Panc1 (cell line): ENCODE measurements around the gene XXYLT1. TPM values are rescaled to one million over a fixed set of nuclear protein-coding genes. Genes with fewer than 3 reads are reported as not detected.

Experiments used
- ATAC-seq: fragments of 200-7000 bp; cut with Tn5 transposase; 2 replicates; pipeline ENCODE4 v1.9.1; 2020; ENCODE audit warnings: mild to moderate bottlenecking, moderate library complexity
- BruUV-seq: library from RNA; stranded (reverse); fragments of 400-500 nt; replicated peaks from 2 replicates; lab custom pipeline; 2021; lab: Mats Ljungman, UMichigan
- CTCF ChIA-PET: fragments of 300-600 bp; sonication (Branson Sonifier 250); formaldehyde crosslinking; loops from one replicate; lab custom pipeline; 2022; ENCODE audit warnings: antibody characterized with exemption; lab: Charles Lee
- POLR2A ChIA-PET: fragments of 300-600 bp; sonication (Branson Sonifier 250); formaldehyde crosslinking; loops from one replicate; lab custom pipeline; 2022; ENCODE audit warnings: antibody characterized with exemption; lab: Charles Lee
- DNase-seq: peaks from one replicate; pipeline ENCODE4 v3.0.0-alpha.2; 2010; ENCODE audit warnings: low read depth, low spot score
- H3K27ac ChIP-seq: 2 replicates; pipeline ENCODE4 v1.5.1; 2011; ENCODE audit warnings: mild to moderate bottlenecking, low read length, inconsistent platforms
- H3K27me3 ChIP-seq: fragments of 200-500 bp; sonication (Bioruptor generic); 2 replicates; pipeline ENCODE4 v1.6.0; 2014; ENCODE audit warnings: low read length, inconsistent platforms; ENCODE audit not compliant: control insufficient read depth, insufficient read depth
- H3K36me3 ChIP-seq: fragments of 200-500 bp; sonication (Bioruptor generic); 2 replicates; pipeline ENCODE4 v1.5.1; 2014; ENCODE audit warnings: inconsistent platforms, mild to moderate bottlenecking, low read length, moderate library complexity; ENCODE audit not compliant: control insufficient read depth, insufficient read depth
- H3K4me1 ChIP-seq: 2 replicates; pipeline ENCODE4 v1.5.1; 2011; ENCODE audit warnings: inconsistent platforms, mild to moderate bottlenecking, low read length, moderate library complexity; ENCODE audit not compliant: control insufficient read depth, insufficient read depth
- H3K4me3 ChIP-seq, 2 experiments: 2 replicates each; pipeline ENCODE4 v1.5.1; 2011 to 2012; ENCODE audit warnings: low read depth in 2 of 2, low read length in 2 of 2, mild to moderate bottlenecking in 2 of 2, inconsistent platforms in 1 of 2, moderate library complexity in 1 of 2
- H3K9me3 ChIP-seq: fragments of 200-500 bp; sonication (Bioruptor generic); 2 replicates; pipeline ENCODE4 v1.5.1; 2014; ENCODE audit warnings: low read depth, mild to moderate bottlenecking, inconsistent platforms, low read length, moderate library complexity; ENCODE audit not compliant: control insufficient read depth, insufficient read depth
- POLR2AphosphoS5 ChIP-seq: IDR thresholded peaks from 2 replicates; pipeline ENCODE4 v1.6.1; 2012; ENCODE audit warnings: mild to moderate bottlenecking, low read depth, low read length, moderate library complexity
- SIN3A ChIP-seq: IDR thresholded peaks from 2 replicates; pipeline ENCODE4 v1.6.1; 2012; ENCODE audit warnings: low read depth, mild to moderate bottlenecking, low read length, moderate library complexity, borderline replicate concordance; ENCODE audit not compliant: insufficient read depth
- TCF7L2 ChIP-seq: IDR thresholded peaks from 2 replicates; pipeline ENCODE4 v1.6.1; 2011; ENCODE audit warnings: mild to moderate bottlenecking, low read depth, low read length, inconsistent platforms
- in situ Hi-C: cut with HindIII; loops from 2 replicates; pipeline ENCODE4 v1.10.0; 2016; ENCODE audit warnings: low sequenced_read_pairs, low pct_unique_long_range_greater_than_20kb
- intact Hi-C: fragments of 100-400 bp; cut with micrococcal nuclease; formaldehyde crosslinking; loops from one replicate; pipeline ENCODE4 v1.10.0; 2022; ENCODE audit not compliant: unreplicated experiment
- total RNA-seq: library from RNA; stranded (reverse); gene quantifications from one replicate; pipeline ENCODE4 v1.2.1, GENCODE V29; 2021; ENCODE audit not compliant: unreplicated experiment
- TF ChIP-seq, protein P1 (sequence below): fragments of 450-650 bp; IDR thresholded peaks from 2 replicates; pipeline ENCODE4 v1.5.1; 2017; ENCODE audit warnings: mild to moderate bottlenecking
- TF ChIP-seq, protein P2 (sequence below), 2 experiments: IDR thresholded peaks; 2 replicates each; pipeline ENCODE4 v1.6.1; 2011 to 2012; ENCODE audit warnings: low read depth in 2 of 2, control low read depth in 1 of 2, low read length in 1 of 2, mild to moderate bottlenecking in 1 of 2, moderate library complexity in 1 of 2; ENCODE audit not compliant: insufficient read depth in 1 of 2

XXYLT1 gene
- total RNA-seq, 1 experiment from 2014 or later: 26.0 TPM

DNA sequence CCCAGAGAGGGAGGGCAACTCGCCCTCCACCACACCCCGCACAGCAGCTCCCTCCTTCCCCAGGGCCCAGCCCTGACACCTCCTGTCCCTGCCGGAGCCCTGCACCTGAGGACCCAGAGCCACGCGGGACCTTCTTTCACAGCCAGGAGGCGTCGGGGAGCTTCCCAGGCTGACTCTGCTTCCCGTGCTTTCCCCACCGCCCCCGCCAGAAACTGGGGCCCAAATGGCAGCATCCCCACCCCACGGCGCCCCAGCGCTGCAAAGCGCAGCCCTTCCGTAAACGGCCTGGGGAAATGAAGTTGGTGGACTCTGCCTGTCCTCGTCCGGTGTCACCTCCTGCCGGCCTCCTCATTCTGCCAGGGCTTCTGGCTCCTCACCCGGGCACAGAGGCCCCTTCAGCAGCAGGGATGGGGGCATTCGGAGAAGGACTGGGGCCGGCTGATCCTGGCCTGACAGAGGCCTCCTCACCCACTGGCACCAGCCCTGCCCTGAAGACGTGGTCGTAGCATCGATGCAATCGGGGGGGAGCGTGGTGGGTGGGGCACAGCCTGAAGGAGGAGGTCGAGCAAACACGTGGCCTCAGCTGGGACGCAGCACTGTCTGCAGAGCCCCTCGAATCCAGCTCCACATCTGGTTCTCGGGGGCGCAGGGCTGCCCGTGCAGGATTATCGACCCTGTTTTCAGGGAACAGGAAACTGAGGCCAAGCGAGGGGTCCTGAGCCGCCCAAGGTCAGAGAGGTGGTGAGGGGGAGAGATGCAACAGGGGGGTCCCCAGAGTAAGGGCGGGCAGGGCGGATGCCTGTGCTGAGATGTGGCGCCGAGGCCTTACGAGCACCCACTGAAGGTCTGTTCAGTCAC, 235.4 kb downstream of the XXYLT1 start:
- ChIA-PET POLR2A (interaction anchor here (0.6 kb wide), 1 partner anchor 120 kb away, joined by 4 read pairs; no protein-coding TSS in a partner anchor), CTCF (interaction anchor here (0.6 kb wide), 1 partner anchor 16 kb away, joined by 3 read pairs; no protein-coding TSS in a partner anchor)
- Histone ChIP-seq H3K4me3 (no peak overlapping the region), H3K27me3 (no peaks in the 10 kb centered on the region), H3K27ac (peak overlapping the region; percentile 89), H3K4me1 (peaks cover 63% of the 10 kb centered on the region), H3K36me3 (no peaks in the 10 kb centered on the region), H3K9me3 (no peaks in the 10 kb centered on the region)
- in situ Hi-C loops (no loop called here), intact Hi-C loops (loop anchor here (10.0 kb wide), 1 partner anchor 351 kb away; the partner anchor contains the start of gene FAM43A)
- ATAC-seq (peak; percentile 40), DNase-seq (no peak)
- TF ChIP-seq, protein P1, sequence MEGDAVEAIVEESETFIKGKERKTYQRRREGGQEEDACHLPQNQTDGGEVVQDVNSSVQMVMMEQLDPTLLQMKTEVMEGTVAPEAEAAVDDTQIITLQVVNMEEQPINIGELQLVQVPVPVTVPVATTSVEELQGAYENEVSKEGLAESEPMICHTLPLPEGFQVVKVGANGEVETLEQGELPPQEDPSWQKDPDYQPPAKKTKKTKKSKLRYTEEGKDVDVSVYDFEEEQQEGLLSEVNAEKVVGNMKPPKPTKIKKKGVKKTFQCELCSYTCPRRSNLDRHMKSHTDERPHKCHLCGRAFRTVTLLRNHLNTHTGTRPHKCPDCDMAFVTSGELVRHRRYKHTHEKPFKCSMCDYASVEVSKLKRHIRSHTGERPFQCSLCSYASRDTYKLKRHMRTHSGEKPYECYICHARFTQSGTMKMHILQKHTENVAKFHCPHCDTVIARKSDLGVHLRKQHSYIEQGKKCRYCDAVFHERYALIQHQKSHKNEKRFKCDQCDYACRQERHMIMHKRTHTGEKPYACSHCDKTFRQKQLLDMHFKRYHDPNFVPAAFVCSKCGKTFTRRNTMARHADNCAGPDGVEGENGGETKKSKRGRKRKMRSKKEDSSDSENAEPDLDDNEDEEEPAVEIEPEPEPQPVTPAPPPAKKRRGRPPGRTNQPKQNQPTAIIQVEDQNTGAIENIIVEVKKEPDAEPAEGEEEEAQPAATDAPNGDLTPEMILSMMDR: no peak; the same call in 1 of the 2 replicates
- TF ChIP-seq POLR2AphosphoS5: no peak
- TF ChIP-seq, protein P2, sequence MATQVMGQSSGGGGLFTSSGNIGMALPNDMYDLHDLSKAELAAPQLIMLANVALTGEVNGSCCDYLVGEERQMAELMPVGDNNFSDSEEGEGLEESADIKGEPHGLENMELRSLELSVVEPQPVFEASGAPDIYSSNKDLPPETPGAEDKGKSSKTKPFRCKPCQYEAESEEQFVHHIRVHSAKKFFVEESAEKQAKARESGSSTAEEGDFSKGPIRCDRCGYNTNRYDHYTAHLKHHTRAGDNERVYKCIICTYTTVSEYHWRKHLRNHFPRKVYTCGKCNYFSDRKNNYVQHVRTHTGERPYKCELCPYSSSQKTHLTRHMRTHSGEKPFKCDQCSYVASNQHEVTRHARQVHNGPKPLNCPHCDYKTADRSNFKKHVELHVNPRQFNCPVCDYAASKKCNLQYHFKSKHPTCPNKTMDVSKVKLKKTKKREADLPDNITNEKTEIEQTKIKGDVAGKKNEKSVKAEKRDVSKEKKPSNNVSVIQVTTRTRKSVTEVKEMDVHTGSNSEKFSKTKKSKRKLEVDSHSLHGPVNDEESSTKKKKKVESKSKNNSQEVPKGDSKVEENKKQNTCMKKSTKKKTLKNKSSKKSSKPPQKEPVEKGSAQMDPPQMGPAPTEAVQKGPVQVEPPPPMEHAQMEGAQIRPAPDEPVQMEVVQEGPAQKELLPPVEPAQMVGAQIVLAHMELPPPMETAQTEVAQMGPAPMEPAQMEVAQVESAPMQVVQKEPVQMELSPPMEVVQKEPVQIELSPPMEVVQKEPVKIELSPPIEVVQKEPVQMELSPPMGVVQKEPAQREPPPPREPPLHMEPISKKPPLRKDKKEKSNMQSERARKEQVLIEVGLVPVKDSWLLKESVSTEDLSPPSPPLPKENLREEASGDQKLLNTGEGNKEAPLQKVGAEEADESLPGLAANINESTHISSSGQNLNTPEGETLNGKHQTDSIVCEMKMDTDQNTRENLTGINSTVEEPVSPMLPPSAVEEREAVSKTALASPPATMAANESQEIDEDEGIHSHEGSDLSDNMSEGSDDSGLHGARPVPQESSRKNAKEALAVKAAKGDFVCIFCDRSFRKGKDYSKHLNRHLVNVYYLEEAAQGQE (IDR thresholded peaks at IDR 0.05; ENCODE audit: insufficient read depth in 1 of 2, low read depth in 2 of 2, low read length in 1 of 2): no peak
- no peak for TF ChIP-seq SIN3A
- TF ChIP-seq TCF7L2: no peak
- BruUV-seq: no TSS peak

- ChIA-PET CTCF (no interaction called here), POLR2A (no interaction called here)
- H3K9me3 ChIP-seq: no peaks in the 10 kb centered on the region
- H3K27ac ChIP-seq: peak overlapping the region; percentile 89
- DNase-seq (no peak), ATAC-seq (no peak)
- H3K27me3 ChIP-seq: no peaks in the 10 kb centered on the region
- no peaks in the 10 kb centered on the region for H3K36me3 ChIP-seq
- in situ Hi-C loops: no loop called here
- H3K4me3 ChIP-seq: no peak overlapping the region
- no peak for TF ChIP-seq POLR2AphosphoS5
- TF ChIP-seq SIN3A: no peak
- TF ChIP-seq, protein P1: no peak
- TF ChIP-seq, protein P2 (IDR thresholded peaks at IDR 0.05; ENCODE audit: insufficient read depth in 1 of 2, low read depth in 2 of 2, low read length in 1 of 2): no peak
- TF ChIP-seq TCF7L2: no peak
- intact Hi-C loops: loop anchor here (5.0 to 10.0 kb wide), 2 partner anchors 68 to 350 kb away; partner anchors contain the start of gene FAM43A
- H3K4me1 ChIP-seq: peaks cover 62% of the 10 kb centered on the region
- no TSS peak for BruUV-seq
Observed at GRCh38 chr3:195034541-195034940, 236.4 kb downstream of the XXYLT1 start.
